LNCaP clone FGC (cell line): ENCODE data around the gene KANSL1.

Experiments used
- DNase-seq: peaks from one replicate; pipeline ENCODE4 v3.0.0-alpha.2; 2011; ENCODE audit warnings: low read depth
- H3K4me3 ChIP-seq: 2 replicates; pipeline ENCODE4 v1.5.1; 2011; ENCODE audit warnings: mild to moderate bottlenecking, low read depth, low read length, control low read depth
- CTCF ChIP-seq: IDR thresholded peaks from 2 replicates; pipeline ENCODE4 v1.5.1; 2012; ENCODE audit warnings: mild to moderate bottlenecking; ENCODE audit not compliant: control insufficient read depth, insufficient read depth; ENCODE audit errors: extremely low read depth

KANSL1 gene

GRCh38 chr17:46031440-46031839, 161.8 kb downstream of the KANSL1 start:
- no peak for TF ChIP-seq CTCF
- no peak for DNase-seq
- no peak overlapping the region for H3K4me3 ChIP-seq

DNA sequence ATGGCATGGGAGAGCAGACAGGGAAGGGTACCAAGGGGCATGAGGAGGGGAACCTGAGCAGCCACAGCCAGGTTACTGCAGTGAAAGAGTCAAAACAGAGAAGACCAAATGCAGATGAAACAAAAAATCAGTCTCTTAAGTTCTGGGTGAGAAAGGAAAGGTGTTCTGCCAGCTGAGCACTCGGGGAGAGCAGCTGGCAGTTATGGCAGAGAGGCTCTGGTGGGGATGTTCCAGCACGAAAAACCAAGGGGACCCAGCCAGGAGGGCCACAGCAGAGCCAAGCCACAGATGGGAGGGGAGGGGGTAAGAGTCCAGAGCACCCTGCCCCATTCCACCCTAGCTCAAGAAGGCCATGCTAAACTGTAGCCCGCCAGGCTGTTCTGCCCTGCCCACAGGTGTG, 162.5 kb downstream of the KANSL1 start:
- TF ChIP-seq CTCF, result no peak
- H3K4me3 ChIP-seq, result no peak overlapping the region
- no peak for DNase-seq

GRCh38 chr17:46029627-46030026, 163.6 kb downstream of the KANSL1 start:
- no peak for DNase-seq
- TF ChIP-seq CTCF, result no peak
- H3K4me3 ChIP-seq, result no peak overlapping the region

- no peak for DNase-seq
- H3K4me3 ChIP-seq, result no peak overlapping the region
- no peak for TF ChIP-seq CTCF
Measured at GRCh38 chr17:46028981-46029565, 164.2 kb downstream of the KANSL1 start.

DNA sequence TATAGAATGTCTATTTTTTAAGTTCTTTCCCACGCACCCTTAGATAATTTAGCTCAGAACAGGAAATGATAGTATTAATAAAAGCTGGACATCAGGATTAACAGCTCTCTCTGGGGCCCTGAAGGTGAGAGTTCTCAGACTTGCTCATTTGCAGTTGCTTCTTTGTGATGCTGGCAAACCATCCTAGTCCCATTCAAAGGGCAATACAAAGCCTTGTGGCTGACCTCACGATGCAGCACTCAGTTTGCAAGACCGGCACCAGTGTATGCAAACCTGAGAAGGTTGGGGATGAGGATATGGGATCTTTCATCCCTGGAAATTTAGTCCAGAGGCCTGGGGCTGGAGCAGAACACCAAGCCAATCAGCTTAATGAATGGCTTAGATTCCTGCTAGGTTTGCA, 164.9 kb downstream of the KANSL1 start:
- TF ChIP-seq CTCF, result no peak
- no peak for DNase-seq
- no peak overlapping the region for H3K4me3 ChIP-seq

GRCh38 chr17:46027976-46028325, 165.3 kb downstream of the KANSL1 start:
- H3K4me3 ChIP-seq, result no peak overlapping the region
- no peak for DNase-seq
- no peak for TF ChIP-seq CTCF
